HepG2 (cell line): ENCODE results near the gene C2orf81. TPM values are rescaled to one million over a fixed set of nuclear protein-coding genes. Genes with fewer than 3 reads are reported as not detected.

ENCODE experiments used
- CBX2 ChIP-seq, 2 experiments: fragments of 200-600 bp in 1 of 2; sonication (generic); formaldehyde crosslinking in 1 of 2; IDR thresholded peaks; 2 replicates each; pipeline versions ENCODE4 v1.7.0 to v1.8.1; 2018 to 2022; ENCODE audit warnings: low read depth in 2 of 2, low read length in 1 of 2, mild to moderate bottlenecking in 1 of 2, missing genetic modification reagents in 1 of 2
- CENPBD1 ChIP-seq: sonication (generic); formaldehyde crosslinking; IDR thresholded peaks from 2 replicates; pipeline ENCODE4 v1.8.0; 2022; ENCODE audit warnings: missing genetic modification reagents, low read depth, mild to moderate bottlenecking, borderline replicate concordance
- CREB1 ChIP-seq, 2 experiments: fragments of 450-650 bp in 1 of 2; IDR thresholded peaks; 2 replicates each; pipeline ENCODE4 v1.6.1; 2016 to 2017; ENCODE audit warnings: control low read depth in 1 of 2, mild to moderate bottlenecking in 1 of 2, missing compliant biosample characterization in 1 of 2, missing genetic modification characterization in 1 of 2
- DR1 ChIP-seq: sonication (generic); formaldehyde crosslinking; IDR thresholded peaks from 2 replicates; pipeline ENCODE4 v1.8.0; 2021; ENCODE audit warnings: mild to moderate bottlenecking, missing genetic modification reagents, inconsistent platforms
- EHMT2 ChIP-seq: fragments of 200-600 bp; sonication (generic); IDR thresholded peaks from 2 replicates; pipeline ENCODE4 v1.7.0; 2017; ENCODE audit warnings: antibody characterized with exemption, low read depth, low read length, borderline replicate concordance
- FOXC1 ChIP-seq: sonication (generic); formaldehyde crosslinking; IDR thresholded peaks from 2 replicates; pipeline ENCODE4 v1.8.0; 2022; ENCODE audit warnings: mild to moderate bottlenecking, missing genetic modification reagents, borderline replicate concordance
- JUNB ChIP-seq: sonication (generic); formaldehyde crosslinking; IDR thresholded peaks from 2 replicates; pipeline ENCODE4 v1.8.0; 2022; ENCODE audit warnings: missing genetic modification reagents, mild to moderate bottlenecking, borderline replicate concordance
- KDM1A ChIP-seq: IDR thresholded peaks from 2 replicates; pipeline ENCODE4 v1.6.1; 2016; ENCODE audit warnings: missing compliant biosample characterization
- POGK ChIP-seq: sonication (generic); formaldehyde crosslinking; conservative IDR thresholded peaks from 2 replicates; pipeline ENCODE4 v1.8.0; 2022; ENCODE audit warnings: mild to moderate bottlenecking, moderate library complexity, missing genetic modification reagents
- PRPF4 ChIP-seq: fragments of 200-400 bp; formaldehyde crosslinking; IDR thresholded peaks from 2 replicates; pipeline ENCODE4 v1.6.1; 2016; ENCODE audit warnings: low read length, low read depth; ENCODE audit not compliant: poor library complexity, severe bottlenecking
- RBAK ChIP-seq: sonication (generic); formaldehyde crosslinking; IDR thresholded peaks from 2 replicates; pipeline ENCODE4 v1.5.1; 2020; ENCODE audit warnings: mild to moderate bottlenecking, missing genetic modification reagents
- RELA ChIP-seq: sonication (generic); formaldehyde crosslinking; IDR thresholded peaks from 2 replicates; pipeline ENCODE4 v1.4.0; 2020; ENCODE audit warnings: missing genetic modification reagents
- RFXANK ChIP-seq: IDR thresholded peaks from 2 replicates; pipeline ENCODE4 v1.6.1; 2016
- SRY ChIP-seq: sonication (generic); formaldehyde crosslinking; IDR thresholded peaks from 2 replicates; pipeline ENCODE4 v1.8.0; 2022; ENCODE audit warnings: mild to moderate bottlenecking, missing genetic modification reagents
- ZFX ChIP-seq: sonication (generic); formaldehyde crosslinking; IDR thresholded peaks from 2 replicates; pipeline ENCODE4 v1.4.0; 2020; ENCODE audit warnings: mild to moderate bottlenecking, low read depth, missing genetic modification reagents, moderate library complexity
- ZIK1 ChIP-seq: sonication (generic); formaldehyde crosslinking; IDR thresholded peaks from 2 replicates; pipeline ENCODE4 v1.5.0; 2020; ENCODE audit warnings: mild to moderate bottlenecking, low read depth, missing genetic modification reagents, borderline replicate concordance
- ZMAT3 ChIP-seq: sonication (generic); formaldehyde crosslinking; conservative IDR thresholded peaks from 2 replicates; pipeline ENCODE4 v1.7.0; 2021; ENCODE audit warnings: missing genetic modification reagents
- ZMYM3 ChIP-seq: sonication (generic); formaldehyde crosslinking; IDR thresholded peaks from 2 replicates; pipeline ENCODE4 v1.5.1; 2020; ENCODE audit warnings: mild to moderate bottlenecking, missing genetic modification reagents
- ZNF17 ChIP-seq: sonication (generic); formaldehyde crosslinking; IDR thresholded peaks from 2 replicates; pipeline ENCODE4 v1.5.0; 2020; ENCODE audit warnings: mild to moderate bottlenecking, missing genetic modification reagents
- ZNF292 ChIP-seq: sonication (generic); formaldehyde crosslinking; IDR thresholded peaks from 2 replicates; pipeline ENCODE4 v1.8.1; 2022; ENCODE audit warnings: mild to moderate bottlenecking, low read depth, missing genetic modification reagents, borderline replicate concordance
- ZNF597 ChIP-seq: sonication (generic); formaldehyde crosslinking; IDR thresholded peaks from 2 replicates; pipeline ENCODE4 v1.5.0; 2020; ENCODE audit warnings: missing genetic modification reagents
- ZNF605 ChIP-seq: sonication (generic); formaldehyde crosslinking; IDR thresholded peaks from 2 replicates; pipeline ENCODE4 v1.8.0; 2022; ENCODE audit warnings: mild to moderate bottlenecking, missing genetic modification reagents
- ZNF792 ChIP-seq: IDR thresholded peaks from 2 replicates; pipeline ENCODE4 v1.6.1; 2016
- polyA plus RNA-seq, 8 experiments: library from polyadenylated mRNA; depleted of rRNA in 3 of 8; stranded (reverse) in 7 of 8; unstranded in 1 of 8; fragments of >200 nt; fragmentation: Illumina TruSeq in 4 of 8; extraction: Trizol in 4 of 8; gene quantifications; 2 replicates each; pipeline versions ENCODE4 v1.2.1 to v1.2.3, GENCODE V29; 2011 to 2016; ENCODE audit warnings: low read depth in 4 of 8, missing spikeins in 1 of 8, mixed read lengths in 1 of 8; ENCODE audit not compliant: insufficient read depth in 1 of 8
- total RNA-seq, 5 experiments: library from RNA; depleted of rRNA; stranded (reverse); fragments of >200 nt; fragmentation: Illumina TruSeq; extraction: Trizol; gene quantifications; 2 replicates each; pipeline ENCODE4 v1.2.3, GENCODE V29; 2016; ENCODE audit warnings: low read depth in 1 of 5
- TF ChIP-seq, protein P1 (sequence below): sonication (generic); formaldehyde crosslinking; IDR thresholded peaks from 2 replicates; pipeline ENCODE4 v1.4.0; 2020; ENCODE audit warnings: missing genetic modification reagents, mild to moderate bottlenecking, borderline replicate concordance

C2orf81 gene
- total and polyA plus RNA-seq, 2 of the 13 experiments (the other 11 are each of a cell fraction or from before 2014, with no cell fraction given), result 0.15 to 0.17 TPM

DNA sequence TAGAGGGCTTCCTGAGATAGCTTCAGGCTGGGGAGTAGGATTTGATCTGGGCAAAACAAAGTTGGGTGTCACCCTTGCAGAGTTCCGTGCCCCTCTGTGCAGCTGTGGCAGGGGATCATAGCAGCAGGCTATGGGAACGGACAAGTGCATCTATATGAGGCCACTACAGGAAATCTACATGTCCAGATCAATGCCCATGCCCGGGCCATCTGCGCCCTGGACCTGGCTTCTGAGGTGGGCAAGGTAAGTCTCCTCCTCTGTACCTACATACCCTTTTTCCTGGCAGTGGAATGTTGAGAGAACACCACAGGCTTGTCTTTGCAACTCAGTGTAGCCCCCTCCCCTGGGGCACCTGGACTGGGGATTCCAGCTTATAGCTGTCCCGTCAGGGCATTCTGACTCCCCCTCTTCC is 3.6 kb upstream of the C2orf81 start (continued):
- TF ChIP-seq ZIK1 (CRISPR knock-in tag) (no peak), FOXC1 (CRISPR knock-in tag) (no peak), CBX2 (IDR thresholded peaks at IDR 0.05; ENCODE audit: low read depth, low read length) (no peak), CBX2 (CRISPR knock-in tag; IDR thresholded peaks at IDR 0.05; ENCODE audit: low read depth) (no peak), CREB1 (IDR thresholded peaks at IDR 0.05) (no peak), CREB1 (CRISPR knock-in tag; IDR thresholded peaks at IDR 0.05) (no peak), RFXANK (CRISPR knock-in tag) (no peak), EHMT2 (no peak), RELA (CRISPR knock-in tag) (no peak), RBAK (no peak), ZMAT3 (no peak; the same call in 1 of the 2 replicates), ZNF292 (no peak), JUNB (CRISPR knock-in tag) (no peak), ZFX (CRISPR knock-in tag) (no peak; the same call in 1 of the 2 replicates), ZNF17 (CRISPR knock-in tag) (no peak), SRY (CRISPR knock-in tag) (no peak), KDM1A (no peak), PRPF4 (no peak), CENPBD1 (CRISPR knock-in tag) (no peak), ZNF605 (CRISPR knock-in tag) (no peak), POGK (CRISPR knock-in tag) (no peak), ZMYM3 (no peak), ZNF792 (CRISPR knock-in tag) (no peak), DR1 (CRISPR knock-in tag) (no peak), ZNF597 (CRISPR knock-in tag) (no peak)
- TF ChIP-seq, protein P1, sequence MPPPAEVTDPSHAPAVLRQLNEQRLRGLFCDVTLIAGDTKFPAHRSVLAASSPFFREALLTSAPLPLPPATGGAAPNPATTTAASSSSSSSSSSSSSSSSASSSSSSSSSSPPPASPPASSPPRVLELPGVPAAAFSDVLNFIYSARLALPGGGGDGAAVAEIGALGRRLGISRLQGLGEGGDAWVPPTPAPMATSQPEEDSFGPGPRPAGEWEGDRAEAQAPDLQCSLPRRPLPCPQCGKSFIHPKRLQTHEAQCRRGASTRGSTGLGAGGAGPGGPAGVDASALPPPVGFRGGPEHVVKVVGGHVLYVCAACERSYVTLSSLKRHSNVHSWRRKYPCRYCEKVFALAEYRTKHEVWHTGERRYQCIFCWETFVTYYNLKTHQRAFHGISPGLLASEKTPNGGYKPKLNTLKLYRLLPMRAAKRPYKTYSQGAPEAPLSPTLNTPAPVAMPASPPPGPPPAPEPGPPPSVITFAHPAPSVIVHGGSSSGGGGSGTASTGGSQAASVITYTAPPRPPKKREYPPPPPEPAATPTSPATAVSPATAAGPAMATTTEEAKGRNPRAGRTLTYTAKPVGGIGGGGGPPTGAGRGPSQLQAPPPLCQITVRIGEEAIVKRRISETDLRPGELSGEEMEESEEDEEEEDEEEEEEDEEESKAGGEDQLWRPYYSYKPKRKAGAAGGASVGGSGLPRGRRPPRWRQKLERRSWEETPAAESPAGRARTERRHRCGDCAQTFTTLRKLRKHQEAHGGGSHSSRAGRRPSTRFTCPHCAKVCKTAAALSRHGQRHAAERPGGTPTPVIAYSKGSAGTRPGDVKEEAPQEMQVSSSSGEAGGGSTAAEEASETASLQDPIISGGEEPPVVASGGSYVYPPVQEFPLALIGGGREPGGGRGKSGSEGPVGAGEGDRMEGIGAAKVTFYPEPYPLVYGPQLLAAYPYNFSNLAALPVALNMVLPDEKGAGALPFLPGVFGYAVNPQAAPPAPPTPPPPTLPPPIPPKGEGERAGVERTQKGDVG (CRISPR knock-in tag), result no peak; the same call in 1 of the 2 replicates
